22Rv1 (cell line): Measurements from ENCODE around the gene FAM3D.

Experiments used
- CTCF ChIP-seq: fragments of 450-650 bp; IDR thresholded peaks from 2 replicates; pipeline ENCODE4 v1.5.1; 2017; ENCODE audit warnings: mild to moderate bottlenecking
- ZFX ChIP-seq: fragments of 450-650 bp; IDR thresholded peaks from 2 replicates; pipeline ENCODE4 v1.6.1; 2017; ENCODE audit warnings: antibody characterized with exemption, borderline replicate concordance

- TF ChIP-seq CTCF, result no peak
- TF ChIP-seq ZFX, result no peak
Observed at GRCh38 chr3:58672451-58672850, 5.9 kb upstream of the FAM3D start.
